ENCODE measurements around the gene PDHB. TPM values are rescaled to one million over a fixed set of nuclear protein-coding genes. Genes with fewer than 3 reads are reported as not detected.

The PDHB gene
- total and polyA plus RNA-seq, 4 donors = 47.8 to 92.1 (median 60.6) TPM

DNA sequence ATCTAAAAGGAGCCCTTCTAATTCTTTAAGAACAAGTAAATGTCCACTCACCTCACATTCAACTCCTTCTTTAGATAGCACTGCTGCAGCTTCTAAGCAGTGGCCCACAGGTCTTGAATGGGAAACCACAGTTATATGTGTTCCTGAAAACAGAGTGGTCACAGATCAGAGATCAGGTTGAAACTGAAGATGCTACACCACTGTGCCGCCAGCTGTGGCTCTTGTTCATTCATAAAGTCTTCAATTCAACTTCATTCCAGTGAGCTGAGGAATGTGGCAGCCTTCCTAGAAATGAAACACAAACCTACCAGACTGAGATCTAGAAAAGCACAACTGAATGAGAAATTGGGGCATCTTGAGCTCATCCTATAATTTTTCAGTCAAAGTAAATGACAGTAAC lies 4.0 kb downstream of the PDHB start:
- no peak for TF ChIP-seq EGR1 (IDR thresholded peaks at IDR 0.05; ENCODE audit: low read depth in 2 of 2)
- no peak for TF ChIP-seq FOXA1 (IDR thresholded peaks at IDR 0.05)
- TF ChIP-seq, protein P1, sequence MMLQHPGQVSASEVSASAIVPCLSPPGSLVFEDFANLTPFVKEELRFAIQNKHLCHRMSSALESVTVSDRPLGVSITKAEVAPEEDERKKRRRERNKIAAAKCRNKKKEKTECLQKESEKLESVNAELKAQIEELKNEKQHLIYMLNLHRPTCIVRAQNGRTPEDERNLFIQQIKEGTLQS (IDR thresholded peaks at IDR 0.05) = no peak
- TF ChIP-seq FOXA2 (IDR thresholded peaks at IDR 0.05) = no peak
- no peak for TF ChIP-seq SP1 (IDR thresholded peaks at IDR 0.05)
- TF ChIP-seq, protein P2, sequence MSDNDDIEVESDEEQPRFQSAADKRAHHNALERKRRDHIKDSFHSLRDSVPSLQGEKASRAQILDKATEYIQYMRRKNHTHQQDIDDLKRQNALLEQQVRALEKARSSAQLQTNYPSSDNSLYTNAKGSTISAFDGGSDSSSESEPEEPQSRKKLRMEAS (IDR thresholded peaks at IDR 0.05) = no peak
- no peak for TF ChIP-seq JUND (IDR thresholded peaks at IDR 0.05)
- no peak for TF ChIP-seq RXRA (IDR thresholded peaks at IDR 0.05)
- no peak for TF ChIP-seq NR2F2 (IDR thresholded peaks at IDR 0.05)
- TF ChIP-seq, protein P3, sequence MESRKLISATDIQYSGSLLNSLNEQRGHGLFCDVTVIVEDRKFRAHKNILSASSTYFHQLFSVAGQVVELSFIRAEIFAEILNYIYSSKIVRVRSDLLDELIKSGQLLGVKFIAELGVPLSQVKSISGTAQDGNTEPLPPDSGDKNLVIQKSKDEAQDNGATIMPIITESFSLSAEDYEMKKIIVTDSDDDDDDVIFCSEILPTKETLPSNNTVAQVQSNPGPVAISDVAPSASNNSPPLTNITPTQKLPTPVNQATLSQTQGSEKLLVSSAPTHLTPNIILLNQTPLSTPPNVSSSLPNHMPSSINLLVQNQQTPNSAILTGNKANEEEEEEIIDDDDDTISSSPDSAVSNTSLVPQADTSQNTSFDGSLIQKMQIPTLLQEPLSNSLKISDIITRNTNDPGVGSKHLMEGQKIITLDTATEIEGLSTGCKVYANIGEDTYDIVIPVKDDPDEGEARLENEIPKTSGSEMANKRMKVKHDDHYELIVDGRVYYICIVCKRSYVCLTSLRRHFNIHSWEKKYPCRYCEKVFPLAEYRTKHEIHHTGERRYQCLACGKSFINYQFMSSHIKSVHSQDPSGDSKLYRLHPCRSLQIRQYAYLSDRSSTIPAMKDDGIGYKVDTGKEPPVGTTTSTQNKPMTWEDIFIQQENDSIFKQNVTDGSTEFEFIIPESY (IDR thresholded peaks at IDR 0.05) = no peak
- no peak for TF ChIP-seq HNF4A (conservative IDR thresholded peaks at IDR 0.05)
- TF ChIP-seq, protein P4, sequence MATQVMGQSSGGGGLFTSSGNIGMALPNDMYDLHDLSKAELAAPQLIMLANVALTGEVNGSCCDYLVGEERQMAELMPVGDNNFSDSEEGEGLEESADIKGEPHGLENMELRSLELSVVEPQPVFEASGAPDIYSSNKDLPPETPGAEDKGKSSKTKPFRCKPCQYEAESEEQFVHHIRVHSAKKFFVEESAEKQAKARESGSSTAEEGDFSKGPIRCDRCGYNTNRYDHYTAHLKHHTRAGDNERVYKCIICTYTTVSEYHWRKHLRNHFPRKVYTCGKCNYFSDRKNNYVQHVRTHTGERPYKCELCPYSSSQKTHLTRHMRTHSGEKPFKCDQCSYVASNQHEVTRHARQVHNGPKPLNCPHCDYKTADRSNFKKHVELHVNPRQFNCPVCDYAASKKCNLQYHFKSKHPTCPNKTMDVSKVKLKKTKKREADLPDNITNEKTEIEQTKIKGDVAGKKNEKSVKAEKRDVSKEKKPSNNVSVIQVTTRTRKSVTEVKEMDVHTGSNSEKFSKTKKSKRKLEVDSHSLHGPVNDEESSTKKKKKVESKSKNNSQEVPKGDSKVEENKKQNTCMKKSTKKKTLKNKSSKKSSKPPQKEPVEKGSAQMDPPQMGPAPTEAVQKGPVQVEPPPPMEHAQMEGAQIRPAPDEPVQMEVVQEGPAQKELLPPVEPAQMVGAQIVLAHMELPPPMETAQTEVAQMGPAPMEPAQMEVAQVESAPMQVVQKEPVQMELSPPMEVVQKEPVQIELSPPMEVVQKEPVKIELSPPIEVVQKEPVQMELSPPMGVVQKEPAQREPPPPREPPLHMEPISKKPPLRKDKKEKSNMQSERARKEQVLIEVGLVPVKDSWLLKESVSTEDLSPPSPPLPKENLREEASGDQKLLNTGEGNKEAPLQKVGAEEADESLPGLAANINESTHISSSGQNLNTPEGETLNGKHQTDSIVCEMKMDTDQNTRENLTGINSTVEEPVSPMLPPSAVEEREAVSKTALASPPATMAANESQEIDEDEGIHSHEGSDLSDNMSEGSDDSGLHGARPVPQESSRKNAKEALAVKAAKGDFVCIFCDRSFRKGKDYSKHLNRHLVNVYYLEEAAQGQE (IDR thresholded peaks at IDR 0.05) = no peak
- TF ChIP-seq, protein P5, sequence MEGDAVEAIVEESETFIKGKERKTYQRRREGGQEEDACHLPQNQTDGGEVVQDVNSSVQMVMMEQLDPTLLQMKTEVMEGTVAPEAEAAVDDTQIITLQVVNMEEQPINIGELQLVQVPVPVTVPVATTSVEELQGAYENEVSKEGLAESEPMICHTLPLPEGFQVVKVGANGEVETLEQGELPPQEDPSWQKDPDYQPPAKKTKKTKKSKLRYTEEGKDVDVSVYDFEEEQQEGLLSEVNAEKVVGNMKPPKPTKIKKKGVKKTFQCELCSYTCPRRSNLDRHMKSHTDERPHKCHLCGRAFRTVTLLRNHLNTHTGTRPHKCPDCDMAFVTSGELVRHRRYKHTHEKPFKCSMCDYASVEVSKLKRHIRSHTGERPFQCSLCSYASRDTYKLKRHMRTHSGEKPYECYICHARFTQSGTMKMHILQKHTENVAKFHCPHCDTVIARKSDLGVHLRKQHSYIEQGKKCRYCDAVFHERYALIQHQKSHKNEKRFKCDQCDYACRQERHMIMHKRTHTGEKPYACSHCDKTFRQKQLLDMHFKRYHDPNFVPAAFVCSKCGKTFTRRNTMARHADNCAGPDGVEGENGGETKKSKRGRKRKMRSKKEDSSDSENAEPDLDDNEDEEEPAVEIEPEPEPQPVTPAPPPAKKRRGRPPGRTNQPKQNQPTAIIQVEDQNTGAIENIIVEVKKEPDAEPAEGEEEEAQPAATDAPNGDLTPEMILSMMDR (IDR thresholded peaks at IDR 0.05; ENCODE audit: low read depth, low read length, missing input control) = no peak
- TF ChIP-seq HNF4G (IDR thresholded peaks at IDR 0.05) = no peak
- TF ChIP-seq YY1 (IDR thresholded peaks at IDR 0.05) = no peak
- no peak for TF ChIP-seq GABPA (IDR thresholded peaks at IDR 0.05 in 1 of 2, conservative IDR thresholded peaks at IDR 0.05 in 1 of 2)
- TF ChIP-seq TAF1 (conservative IDR thresholded peaks at IDR 0.05) = no peak
- TF ChIP-seq RAD21 (IDR thresholded peaks at IDR 0.05) = no peak
- H3K9ac ChIP-seq (ENCODE audit: low read depth in 1 of 2, low read length in 2 of 2) = no peak overlapping the region
- no peak overlapping the region for H3K27ac ChIP-seq (ENCODE audit: low read depth in 1 of 2, low read length in 2 of 2)
- peaks cover 13 to 54% (median 48%) of the 10 kb centered on the region in 4 donors for H3K36me3 ChIP-seq (ENCODE audit: control insufficient read depth in 4 of 4, insufficient read depth in 3 of 4, low read depth in 1 of 4, low read length in 3 of 4)
- peaks cover 4 to 15% (median 9%) of the 10 kb centered on the region in 4 donors for H3K4me1 ChIP-seq (ENCODE audit: control insufficient read depth in 4 of 4, insufficient read depth in 4 of 4, low read length in 3 of 4)
- no peaks in the 10 kb centered on the region for H3K27me3 ChIP-seq (ENCODE audit: control insufficient read depth in 4 of 4, insufficient read depth in 4 of 4, low read length in 3 of 4)
- no peak for DNase-seq (ENCODE audit: low spot score)
- H3K4me3 ChIP-seq (ENCODE audit: low read depth in 1 of 3, low read length in 3 of 3) = no peak overlapping the region
- 67% methylated on average over 1 of the region's 1 CpG for WGBS
- H3K9me3 ChIP-seq (ENCODE audit: control insufficient read depth in 4 of 4, low read length in 3 of 4) = no peaks in the 10 kb centered on the region

Data from liver (tissue), 9 donors.